ENCODE results near the gene PSMD4. TPM values are rescaled to one million over a fixed set of nuclear protein-coding genes. Genes with fewer than 3 reads are reported as not detected.

Gene PSMD4
- total RNA-seq = 173 and 181 TPM in 2 replicates

DNA sequence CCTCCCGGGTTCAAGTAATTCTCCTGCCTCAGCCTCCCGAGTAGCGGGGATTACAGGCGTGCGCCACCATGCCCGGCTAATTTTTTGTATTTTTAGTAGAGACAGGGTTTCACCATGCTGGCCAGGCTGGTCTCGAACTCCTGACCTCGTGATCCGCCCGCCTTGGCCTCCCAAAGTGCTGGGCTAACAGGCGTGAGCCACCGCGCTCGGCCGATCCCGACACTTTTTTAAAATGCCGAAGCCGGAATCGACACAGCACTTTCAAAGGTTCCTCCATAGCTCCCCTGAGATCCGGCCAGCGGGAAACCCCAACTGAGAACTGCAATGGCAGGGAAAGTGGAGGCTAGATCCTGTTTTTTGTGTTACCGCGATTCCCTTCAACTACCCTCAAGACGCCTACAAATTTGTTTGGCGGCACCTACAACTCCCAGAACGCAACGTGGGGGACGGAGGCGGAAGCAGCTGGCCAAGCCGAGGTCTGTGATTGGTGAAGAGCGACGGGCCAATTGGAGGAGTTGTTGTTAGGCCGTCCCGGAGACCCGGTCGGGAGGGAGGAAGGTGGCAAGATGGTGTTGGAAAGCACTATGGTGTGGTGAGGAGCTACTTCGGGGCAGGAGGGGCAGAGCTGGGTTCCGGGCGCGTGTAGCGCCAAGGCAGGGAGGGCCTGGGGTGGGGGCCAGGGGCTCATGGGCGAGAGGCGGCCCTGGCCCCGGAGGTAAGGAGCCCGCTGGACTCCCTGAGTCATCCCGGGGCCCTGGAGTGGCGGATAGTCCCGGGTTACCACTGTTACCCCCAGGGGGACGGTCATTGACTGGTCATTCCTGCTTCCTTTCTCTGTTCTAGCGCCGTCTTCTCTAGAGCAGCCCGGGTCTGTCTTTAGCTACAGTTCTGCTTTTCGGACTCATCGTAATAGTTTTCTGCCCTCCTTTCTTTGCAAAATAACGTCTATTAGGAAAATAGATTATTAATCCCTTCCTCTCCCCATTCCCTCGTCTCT, at the start of gene PSMD4:
Gene PSMD4, plus strand, starts transcription at position 518 of the 997 bp plus-strand sequence. Its CDS starts 49 bp downstream, at position 567.

DNA sequence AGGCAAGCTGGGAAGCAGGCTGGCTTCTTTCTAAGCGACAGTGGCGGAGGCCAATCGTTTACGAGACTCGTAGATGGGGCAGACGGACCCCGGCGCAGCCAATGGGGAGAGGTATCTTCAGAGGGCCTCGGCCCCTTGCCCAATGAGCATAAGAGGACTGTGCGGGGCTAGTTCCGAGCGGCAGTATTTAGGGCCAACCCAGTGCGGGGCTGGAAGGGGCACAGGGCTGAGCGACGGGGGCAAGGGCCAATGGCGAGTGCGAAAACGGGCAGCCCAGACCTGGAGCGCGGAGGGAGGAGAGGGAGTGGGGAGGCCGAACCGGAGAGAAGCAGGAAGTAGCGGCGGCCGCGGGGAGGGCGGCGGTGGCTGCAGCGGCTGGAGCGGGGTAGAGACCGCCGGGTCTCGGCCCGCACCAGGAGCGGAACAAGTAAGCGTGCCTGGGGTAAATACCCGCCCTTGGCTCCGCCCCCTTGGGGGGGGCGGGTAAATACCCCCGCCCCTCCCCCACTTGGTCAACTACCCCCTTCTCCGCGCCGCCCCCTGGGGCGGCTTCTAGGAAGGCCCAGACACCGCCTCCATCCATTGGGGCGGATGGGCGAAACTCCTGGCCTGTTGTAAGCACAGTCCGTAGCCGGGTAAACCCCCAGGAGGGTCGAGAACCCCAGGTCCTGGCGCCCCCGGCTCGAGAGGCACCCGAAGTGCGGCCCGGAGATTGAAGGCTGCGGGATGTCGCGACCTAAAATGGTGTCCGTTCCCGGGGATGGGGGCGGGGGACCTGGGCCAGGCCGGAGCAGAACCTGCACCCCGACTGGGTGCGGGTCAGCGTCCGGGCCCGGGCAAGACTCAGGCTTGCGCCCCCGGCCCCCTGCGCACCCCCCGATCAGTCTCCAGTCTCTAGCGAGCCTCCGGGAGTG, 27.7 kb downstream of the PSMD4 start, which contains the start of gene ZNF687:
Gene ZNF687, plus strand, starts transcription at position 331 of the 914 bp plus-strand sequence. CDS start 3,993 bp downstream, outside the sequence.

Small RNA genes within 50 kb of the gene (small RNA-seq; reads per million reads assigned to genes)
- not detected for gene RN7SL444P

Other genes with a start within 250 kb of the PSMD4 start
- gene MINDY1, start 247.8 kb upstream of the PSMD4 start, total RNA-seq = 10.6 and 11.0 TPM in 2 replicates
- gene PRUNE1, start 246.3 kb upstream of the PSMD4 start, total RNA-seq = 14.9 and 16.5 TPM in 2 replicates
- 66.4 and 157 TPM in 2 replicates for gene BNIPL, start 218.1 kb upstream of the PSMD4 start, total RNA-seq
- gene C1orf56, start 207.0 kb upstream of the PSMD4 start, total RNA-seq = 3.1 and 3.9 TPM in 2 replicates
- 95.4 and 112 TPM in 2 replicates for gene CDC42SE1, start 195.1 kb upstream of the PSMD4 start, total RNA-seq
- gene MLLT11, start 194.3 kb upstream of the PSMD4 start, total RNA-seq = 8.0 and 9.8 TPM in 2 replicates
- gene GABPB2, start 184.0 kb upstream of the PSMD4 start, total RNA-seq = 7.6 and 11.4 TPM in 2 replicates
- 7.6 and 20.8 TPM in 2 replicates for gene SEMA6C, start 108.1 kb upstream of the PSMD4 start, total RNA-seq
- gene TNFAIP8L2, start 98.1 kb upstream of the PSMD4 start, total RNA-seq = not detected in 2 replicates
- 11.0 and 16.1 TPM in 2 replicates for gene LYSMD1, start 88.8 kb upstream of the PSMD4 start, total RNA-seq
- gene SCNM1, start 88.6 kb upstream of the PSMD4 start, total RNA-seq = 29.1 and 41.6 TPM in 2 replicates
- not detected in 2 replicates for gene TMOD4, start 78.8 kb upstream of the PSMD4 start, total RNA-seq
- gene VPS72, start 64.5 kb upstream of the PSMD4 start, total RNA-seq = 40.4 and 51.0 TPM in 2 replicates
- gene PIP5K1A, start 56.2 kb upstream of the PSMD4 start, total RNA-seq = 97.0 and 110 TPM in 2 replicates
- gene ZNF687, start 27.6 kb downstream of the PSMD4 start, total RNA-seq = 24.7 and 25.3 TPM in 2 replicates
- 76.3 and 101 TPM in 2 replicates for gene PI4KB, start 72.7 kb downstream of the PSMD4 start, total RNA-seq
- gene RFX5, start 92.5 kb downstream of the PSMD4 start, total RNA-seq = 72.2 and 78.5 TPM in 2 replicates
- 2.0 and 5.9 TPM in 2 replicates for gene SELENBP1, start 118.0 kb downstream of the PSMD4 start, total RNA-seq
- gene PSMB4, start 144.8 kb downstream of the PSMD4 start, total RNA-seq = 315 and 439 TPM in 2 replicates
- gene POGZ, start 204.8 kb downstream of the PSMD4 start, total RNA-seq = 30.0 and 43.6 TPM in 2 replicates

Measured in placental epithelial cell (primary cell).